Measurements from ENCODE around the gene ALOX15B.

Gene ALOX15B

GRCh38 chr17:8038954-8039610 is at the start of gene ALOX15B:
Gene ALOX15B, plus strand, starts transcription at chr17:8039059. Its CDS starts 97 bp downstream, at chr17:8039156.
- no peak for DNase-seq

GRCh38 chr17:7989781-7990655 is 48.8 kb upstream of the ALOX15B start:
- DNase-seq: peak; percentile 14

- no peak for DNase-seq
Measured at GRCh38 chr17:7992516-7992915, 46.3 kb upstream of the ALOX15B start.

- DNase-seq: no peak
Measured at GRCh38 chr17:7992924-7993323, 45.9 kb upstream of the ALOX15B start.

GRCh38 chr17:7993972-7994589 is 44.8 kb upstream of the ALOX15B start:
- no peak for DNase-seq

- no peak for DNase-seq
Measured at GRCh38 chr17:7995724-7996123, 43.1 kb upstream of the ALOX15B start.

GRCh38 chr17:7997186-7997585 is 41.7 kb upstream of the ALOX15B start:
- no peak for DNase-seq

- DNase-seq: no peak
Measured at GRCh38 chr17:8001976-8002720, 36.7 kb upstream of the ALOX15B start, which contains the start of gene GUCY2D. Gene GUCY2D, plus strand, starts transcription at chr17:8002615. Its CDS starts 433 bp downstream, at chr17:8003048.

GRCh38 chr17:8002721-8003593 is 35.9 kb upstream of the ALOX15B start:
- DNase-seq: no peak

GRCh38 chr17:8003594-8004181 is 35.2 kb upstream of the ALOX15B start:
- no peak for DNase-seq

- no peak for DNase-seq
Measured at GRCh38 chr17:8004899-8005298, 34.0 kb upstream of the ALOX15B start.

GRCh38 chr17:8005357-8005756 is 33.5 kb upstream of the ALOX15B start:
- no peak for DNase-seq

- no peak for DNase-seq
Measured at GRCh38 chr17:8005967-8006730, 32.7 kb upstream of the ALOX15B start.

GRCh38 chr17:8006836-8007680 is 31.8 kb upstream of the ALOX15B start:
- no peak for DNase-seq

- DNase-seq: no peak
Measured at GRCh38 chr17:8007836-8008235, 31.0 kb upstream of the ALOX15B start.

- no peak for DNase-seq
Measured at GRCh38 chr17:8012045-8012580, 26.7 kb upstream of the ALOX15B start.

- no peak for DNase-seq
Measured at GRCh38 chr17:8012996-8013640, 25.7 kb upstream of the ALOX15B start.

- DNase-seq: no peak
Measured at GRCh38 chr17:8013731-8014557, 24.9 kb upstream of the ALOX15B start.
